ACC112 (cell line): ENCODE results near the gene PRPF40B.

Source experiments
- H2AFZ ChIP-seq: fragments of 200-600 bp; sonication (generic); one replicate; pipeline ENCODE4 v1.6.0; 2017; ENCODE audit warnings: antibody characterized with exemption, low read length; ENCODE audit not compliant: unreplicated experiment
- H3K27ac ChIP-seq: fragments of 200-600 bp; sonication (generic); 2 replicates; pipeline ENCODE4 v1.5.1; 2014; ENCODE audit warnings: low read depth, mild to moderate bottlenecking, antibody characterized with exemption, low read length, moderate library complexity
- H3K27me3 ChIP-seq: fragments of 200-600 bp; sonication (generic); 2 replicates; pipeline ENCODE4 v1.6.1; 2014; ENCODE audit warnings: mild to moderate bottlenecking, antibody characterized with exemption, low read length, moderate library complexity, mixed read lengths; ENCODE audit not compliant: insufficient read depth
- H3K36me3 ChIP-seq: fragments of 200-600 bp; sonication (generic); 2 replicates; pipeline ENCODE4 v1.6.1; 2016; ENCODE audit warnings: mild to moderate bottlenecking, antibody characterized with exemption, low read length, moderate library complexity, mixed read lengths; ENCODE audit not compliant: insufficient read depth
- H3K4me1 ChIP-seq: fragments of 200-600 bp; sonication (generic); one replicate; pipeline ENCODE4 v1.6.1; 2016; ENCODE audit warnings: low read length, mixed read lengths; ENCODE audit not compliant: insufficient read depth, unreplicated experiment, control insufficient read depth
- H3K4me3 ChIP-seq: fragments of 200-600 bp; sonication (generic); 2 replicates; pipeline ENCODE4 v1.5.1; 2014; ENCODE audit warnings: mild to moderate bottlenecking, low read depth, low read length
- H3K79me2 ChIP-seq: fragments of 200-600 bp; sonication (generic); one replicate; pipeline ENCODE4 v1.6.0; 2016; ENCODE audit warnings: low read length; ENCODE audit not compliant: control insufficient read depth, unreplicated experiment, insufficient read depth

The PRPF40B gene

DNA sequence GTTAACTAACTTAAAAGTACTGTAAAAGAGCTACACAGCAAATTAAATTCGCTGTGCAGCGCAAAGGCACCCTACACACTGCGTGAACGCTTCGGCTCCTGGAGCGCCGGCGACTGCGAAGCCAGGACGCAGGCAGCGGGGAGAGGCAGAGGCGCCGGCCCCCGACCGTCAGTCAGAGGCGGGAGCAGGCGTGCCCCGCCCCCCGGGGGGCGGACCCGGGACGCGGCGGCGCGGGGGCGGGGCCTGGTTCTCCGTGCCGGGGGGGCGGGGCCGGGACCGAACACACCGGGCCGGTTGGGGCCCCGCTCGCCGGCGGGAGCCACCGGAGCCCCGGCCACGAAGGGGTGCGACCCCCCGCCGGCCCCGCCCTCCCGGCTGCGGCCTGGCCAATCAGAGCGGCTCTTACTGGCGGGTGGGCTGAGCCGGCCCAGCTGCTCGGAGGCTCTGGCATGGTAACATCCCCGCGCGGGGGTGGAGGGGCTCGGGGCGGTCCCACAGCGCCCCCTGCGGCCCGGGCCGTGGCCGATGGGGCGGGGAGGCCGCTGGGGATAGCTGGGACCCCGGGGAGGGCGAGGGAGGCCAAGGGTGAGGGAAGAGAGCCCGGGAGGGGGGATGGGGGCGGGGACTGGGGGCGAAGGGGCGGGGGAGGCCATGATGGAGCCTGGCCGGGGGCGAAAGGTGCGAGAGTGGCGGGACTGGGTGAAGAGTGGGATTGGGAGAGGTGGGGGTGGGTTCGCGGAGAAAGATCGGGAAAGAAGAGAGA, at the start of gene PRPF40B:
PRPF40B (plus strand) TSS at position 420 of the 763 bp plus-strand sequence; CDS start at position 450, 30 bp downstream.
- peaks cover 37% of the 10 kb centered on the region for H3K4me1 ChIP-seq
- H3K4me3 ChIP-seq = peak within 1 kb of the TSS; percentile 84
- H3K27me3 ChIP-seq = no peaks in the 10 kb centered on the region
- H2AFZ ChIP-seq = peak within 1 kb of the TSS; percentile 96
- H3K79me2 ChIP-seq = no peaks in the 10 kb centered on the region
- H3K27ac ChIP-seq = peak within 1 kb of the TSS; percentile 28
- H3K36me3 ChIP-seq = no peaks in the 10 kb centered on the region

DNA sequence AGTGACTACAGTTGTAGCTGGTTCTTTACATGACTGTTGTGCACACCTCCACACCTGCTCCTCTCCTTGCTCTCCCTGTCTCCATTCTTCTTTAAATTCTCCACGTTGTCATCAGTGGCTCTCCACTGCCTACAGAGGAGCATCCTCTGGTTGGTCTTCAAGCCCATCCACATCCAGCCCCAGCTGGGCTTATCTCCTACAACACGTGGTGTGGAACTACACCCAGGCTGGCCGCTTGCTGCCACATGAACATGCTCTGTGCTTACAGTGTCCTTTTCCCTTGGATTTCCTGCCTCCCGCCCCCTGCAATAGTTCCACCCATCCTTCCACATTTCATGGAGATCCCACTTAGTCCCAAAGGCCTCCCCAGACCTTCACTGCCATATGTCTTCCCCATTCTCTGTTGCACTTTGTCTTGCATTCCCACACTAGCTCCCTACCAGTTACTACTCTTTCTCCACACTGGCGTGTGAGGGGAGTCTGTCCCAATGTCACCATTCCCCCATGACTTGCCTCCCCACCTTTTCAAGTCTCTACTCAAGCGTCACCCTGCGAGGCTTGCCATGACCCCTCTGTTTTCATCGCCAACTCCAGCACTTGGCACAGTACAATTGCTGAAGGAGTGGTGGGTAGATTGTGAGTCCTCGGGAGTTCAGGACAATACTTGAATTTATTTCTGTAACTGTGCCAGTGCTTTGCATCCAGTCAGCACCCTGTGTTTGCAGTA, 45.6 kb upstream of the PRPF40B start:
- Histone ChIP-seq H3K27me3 (no peaks in the 10 kb centered on the region), H3K27ac (no peak overlapping the region), H3K4me3 (no peak overlapping the region), H3K79me2 (no peaks in the 10 kb centered on the region), H3K4me1 (no peaks in the 10 kb centered on the region), H3K36me3 (no peaks in the 10 kb centered on the region), H2AFZ (no peak overlapping the region)

DNA sequence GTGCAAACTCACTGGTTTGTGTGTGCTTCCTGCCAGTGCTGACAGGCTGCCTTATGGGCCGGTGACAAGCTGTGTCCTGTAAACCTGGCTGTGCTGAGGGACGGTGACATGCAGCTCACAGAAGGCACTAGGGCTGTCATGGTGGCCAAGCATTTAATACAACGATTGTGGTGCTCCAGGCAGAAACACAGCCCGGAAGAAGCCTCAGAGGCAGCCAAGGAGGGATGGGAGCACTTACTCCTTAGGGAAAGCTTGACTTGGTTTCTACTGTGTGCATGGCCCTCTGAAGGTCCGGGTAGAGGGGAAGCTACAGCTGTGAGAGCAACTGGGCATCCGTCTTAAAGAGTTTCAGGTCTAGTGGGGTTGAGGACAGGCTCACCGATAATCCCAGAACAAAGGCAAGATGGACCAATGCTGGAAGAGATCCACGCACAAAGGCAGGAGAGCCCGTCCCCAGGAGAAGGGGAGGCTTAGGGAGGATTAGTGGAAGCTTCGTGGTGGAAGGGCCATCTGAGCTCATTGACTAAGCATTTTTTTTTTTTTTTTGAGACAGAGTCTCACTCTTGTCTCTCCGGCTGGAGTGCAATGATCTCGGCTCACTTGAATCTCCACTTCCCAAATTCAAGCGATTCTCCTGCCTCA, 44.8 kb upstream of the PRPF40B start:
- no peak overlapping the region for H3K27ac ChIP-seq
- no peaks in the 10 kb centered on the region for H3K79me2 ChIP-seq

DNA sequence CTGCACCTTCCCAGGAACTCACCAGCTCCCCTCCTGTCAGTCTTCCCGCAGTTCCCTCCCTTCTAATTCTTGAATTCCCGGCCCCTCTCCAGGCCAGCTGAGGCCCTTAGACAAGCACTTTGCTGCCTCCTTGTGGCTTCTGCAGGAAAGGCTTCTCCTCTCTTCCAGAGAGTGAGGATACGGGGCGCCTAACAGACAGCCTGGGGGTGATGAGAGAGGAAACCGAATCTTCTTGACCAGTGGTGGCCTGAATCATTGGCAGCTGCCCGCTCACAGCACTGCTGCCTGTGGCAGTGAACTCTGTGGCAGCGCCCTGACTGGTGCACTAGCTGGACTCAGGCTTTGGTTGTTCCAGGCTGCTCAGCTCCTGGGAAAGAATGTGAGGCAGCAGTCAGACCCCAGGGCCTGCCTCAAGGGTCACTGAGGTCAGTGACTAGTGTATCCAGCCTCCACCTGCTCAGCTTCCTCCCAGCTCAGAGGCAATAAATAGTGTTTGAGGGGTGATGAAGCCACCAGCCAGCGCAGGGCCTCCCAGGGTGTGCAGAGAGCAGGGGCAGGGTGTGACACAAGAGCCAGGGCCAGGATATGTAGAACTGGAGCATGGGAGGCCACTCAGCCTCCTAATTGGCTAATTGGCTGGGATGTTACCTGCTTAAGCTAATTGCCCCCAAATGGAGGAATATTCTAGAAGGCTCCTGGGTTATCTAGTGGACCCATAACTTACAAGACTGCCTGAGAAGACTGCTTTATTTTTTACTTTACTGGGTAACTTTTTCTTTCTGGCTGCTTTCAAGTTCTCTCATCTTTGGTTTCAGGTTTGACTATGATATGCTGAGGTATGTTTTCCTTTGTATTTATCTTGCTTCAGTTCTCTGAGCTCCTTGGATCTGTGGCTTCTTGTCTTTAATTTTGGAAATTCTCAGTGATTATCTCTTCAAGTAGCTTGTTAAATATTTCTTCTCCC, 42.5 kb upstream of the PRPF40B start:
- Histone ChIP-seq H3K27ac (no peak overlapping the region), H3K36me3 (no peaks in the 10 kb centered on the region), H3K79me2 (no peaks in the 10 kb centered on the region)

More for the DNA sequence above, 44.8 kb upstream of the PRPF40B start:
- Histone ChIP-seq H3K4me1 (no peaks in the 10 kb centered on the region), H3K4me3 (no peak overlapping the region), H2AFZ (no peak overlapping the region), H3K27me3 (no peaks in the 10 kb centered on the region), H3K36me3 (no peaks in the 10 kb centered on the region)

DNA sequence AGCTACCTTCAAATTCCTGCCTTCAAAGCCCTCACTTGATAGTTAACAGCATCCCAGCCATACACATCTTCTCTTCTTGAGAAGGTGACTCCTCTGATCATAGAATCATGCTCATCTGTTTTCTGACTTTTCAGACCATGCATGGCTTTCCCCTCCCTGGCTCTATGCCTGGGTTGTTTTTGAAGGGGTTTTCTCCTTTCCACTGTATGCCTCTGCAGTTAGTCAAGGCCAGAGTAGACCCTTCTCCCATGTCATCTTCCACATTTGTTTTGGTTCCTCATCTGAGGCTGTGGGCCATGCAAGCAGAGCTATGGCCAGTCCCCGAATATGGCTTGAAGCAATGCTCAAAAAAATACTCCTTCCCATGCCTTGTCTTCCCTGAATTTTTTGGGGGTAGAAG, 41.2 kb upstream of the PRPF40B start:
- Histone ChIP-seq H3K79me2 (no peaks in the 10 kb centered on the region), H3K4me1 (no peaks in the 10 kb centered on the region), H3K36me3 (no peaks in the 10 kb centered on the region), H3K4me3 (no peak overlapping the region), H3K27ac (no peak overlapping the region), H2AFZ (no peak overlapping the region), H3K27me3 (no peaks in the 10 kb centered on the region)

More for the DNA sequence above, 42.5 kb upstream of the PRPF40B start:
- Histone ChIP-seq H2AFZ (no peak overlapping the region), H3K4me1 (no peaks in the 10 kb centered on the region), H3K27me3 (no peaks in the 10 kb centered on the region), H3K4me3 (no peak overlapping the region)

DNA sequence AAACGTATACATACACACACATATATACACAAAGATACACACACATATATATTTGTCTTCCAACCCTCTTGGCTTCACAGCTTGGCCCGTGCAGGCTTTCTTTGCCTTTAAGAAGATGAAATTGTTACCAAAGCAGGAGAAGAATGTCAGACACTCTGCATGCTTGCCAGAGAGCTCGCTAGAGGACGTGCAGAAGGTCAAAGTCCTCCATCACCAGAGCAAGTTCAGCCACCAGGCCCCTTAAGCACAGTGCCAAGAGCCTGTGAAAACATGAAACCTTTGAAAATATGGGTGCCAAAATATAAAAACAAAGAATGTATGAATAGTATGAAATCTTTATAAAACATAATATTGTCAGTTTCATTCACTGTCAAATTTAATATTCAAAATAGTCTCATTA, 40.5 kb upstream of the PRPF40B start:
- H2AFZ ChIP-seq = no peak overlapping the region
- H3K4me1 ChIP-seq = no peaks in the 10 kb centered on the region
- H3K36me3 ChIP-seq = no peaks in the 10 kb centered on the region
- H3K79me2 ChIP-seq = no peaks in the 10 kb centered on the region
- H3K4me3 ChIP-seq = no peak overlapping the region
- H3K27ac ChIP-seq = no peak overlapping the region
- H3K27me3 ChIP-seq = no peaks in the 10 kb centered on the region

DNA sequence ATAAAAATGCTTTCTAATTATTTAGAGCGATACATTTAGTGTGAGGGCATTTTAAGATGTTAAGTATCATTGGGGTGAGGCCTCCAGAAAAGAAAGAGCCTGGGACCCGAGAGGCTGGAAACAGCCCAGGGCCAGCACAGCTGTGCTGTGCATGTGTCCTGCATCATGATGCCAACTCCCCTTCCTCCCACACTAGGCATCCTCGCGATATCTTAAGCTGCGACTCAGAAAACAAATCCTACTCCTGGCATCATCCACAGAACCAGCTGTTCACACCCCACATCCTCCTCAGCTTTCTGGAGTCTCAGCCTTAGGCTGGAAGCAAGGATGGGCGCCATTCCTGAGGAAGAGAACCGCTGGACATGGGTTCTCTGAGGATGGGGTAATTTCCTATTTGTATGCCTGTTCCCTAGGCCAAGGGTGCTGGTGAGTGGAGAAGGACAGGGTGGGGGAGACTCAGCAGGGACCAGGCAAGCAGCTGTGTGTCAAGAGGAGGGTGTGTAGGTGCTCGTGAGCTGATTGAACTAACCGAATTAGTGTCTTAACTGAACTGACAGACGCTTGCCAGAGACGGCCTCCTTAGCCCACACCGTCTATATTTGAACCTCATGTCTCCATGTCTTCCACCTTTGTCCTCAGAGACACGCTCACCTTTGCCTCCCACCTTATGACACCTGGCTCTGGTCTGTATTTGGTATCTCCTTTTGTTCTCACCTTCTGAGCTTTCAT, 39.8 kb upstream of the PRPF40B start:
- Histone ChIP-seq H3K36me3 (no peaks in the 10 kb centered on the region), H3K27me3 (no peaks in the 10 kb centered on the region), H3K79me2 (no peaks in the 10 kb centered on the region), H3K4me1 (peaks cover 3% of the 10 kb centered on the region), H3K4me3 (no peak overlapping the region), H2AFZ (no peak overlapping the region), H3K27ac (no peak overlapping the region)

DNA sequence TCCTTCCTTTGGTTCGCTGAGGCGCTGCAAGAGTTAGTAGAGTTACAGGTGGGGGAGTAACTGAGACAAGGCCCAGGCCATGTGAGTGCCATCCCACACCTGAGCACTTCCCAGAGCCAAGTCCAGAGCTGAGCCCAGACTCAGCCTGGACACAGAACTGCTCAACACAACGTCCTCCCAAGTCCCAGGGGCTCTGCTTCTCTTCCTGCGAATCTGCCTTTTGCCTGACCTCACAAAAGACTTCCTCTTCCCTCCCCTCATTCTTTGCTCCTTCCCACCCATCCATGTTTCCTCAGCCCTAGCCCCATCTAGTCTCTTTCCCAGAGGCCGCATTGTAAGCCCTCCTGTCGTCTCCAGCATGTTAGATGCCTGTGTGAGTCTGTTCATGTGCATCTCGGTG, 38.8 kb upstream of the PRPF40B start:
- Histone ChIP-seq H3K27ac (no peak overlapping the region), H3K4me3 (no peak overlapping the region), H3K4me1 (peaks cover 11% of the 10 kb centered on the region), H2AFZ (no peak overlapping the region), H3K27me3 (no peaks in the 10 kb centered on the region), H3K79me2 (no peaks in the 10 kb centered on the region), H3K36me3 (no peaks in the 10 kb centered on the region)

DNA sequence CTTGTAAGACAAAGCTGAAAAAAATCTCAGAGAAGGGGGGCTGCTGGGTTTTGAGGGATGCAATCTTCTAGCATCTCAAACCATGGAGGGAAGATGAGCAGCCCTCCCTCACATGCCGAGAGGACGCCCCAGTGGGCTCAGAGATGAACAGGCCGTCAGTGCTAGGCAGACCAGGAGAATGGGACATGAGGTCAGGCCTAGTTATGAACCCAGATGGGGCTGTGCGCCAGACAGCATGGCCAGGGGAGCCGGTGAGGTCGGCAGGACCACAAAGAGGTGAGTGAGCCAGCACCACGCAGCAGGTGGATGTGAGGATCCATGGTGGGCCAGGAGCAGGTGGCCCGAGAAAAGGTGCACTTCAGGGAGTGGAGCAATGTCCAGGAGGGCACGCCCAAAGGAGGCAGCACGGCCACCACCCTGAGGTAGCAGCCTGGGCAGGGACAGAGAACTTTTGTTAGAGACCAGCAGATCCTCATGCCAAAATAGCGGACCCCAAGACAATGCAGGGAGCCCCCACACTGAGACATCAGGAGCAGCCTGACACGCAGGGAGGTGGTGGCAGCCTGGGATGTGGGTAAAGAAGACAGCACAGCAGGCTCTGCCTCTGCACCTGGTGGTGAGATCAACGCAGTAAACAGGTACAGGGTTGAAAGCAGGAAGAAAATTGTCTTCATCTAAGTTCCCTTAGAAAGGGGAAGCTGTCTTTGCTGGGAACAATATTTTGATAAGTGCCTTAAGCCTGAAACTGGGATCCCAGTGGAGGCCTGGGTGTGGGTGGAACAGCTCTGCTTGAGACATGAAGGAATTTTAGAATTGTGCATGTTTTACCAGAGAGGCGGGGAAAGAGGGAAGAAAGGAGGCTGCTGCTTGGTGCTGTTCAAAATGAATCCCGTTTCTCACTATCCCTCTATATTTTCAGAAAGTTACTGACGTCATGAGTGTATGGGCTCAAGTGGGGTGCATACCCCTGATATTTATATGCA, 37.6 kb upstream of the PRPF40B start:
- peaks cover 11% of the 10 kb centered on the region for H3K4me1 ChIP-seq
- no peaks in the 10 kb centered on the region for H3K79me2 ChIP-seq
- peaks cover under 1% of the 10 kb centered on the region; the same call in 1 of the 2 replicates for H3K36me3 ChIP-seq
- no peaks in the 10 kb centered on the region for H3K27me3 ChIP-seq
- no peak overlapping the region for H3K4me3 ChIP-seq
- no peak overlapping the region for H2AFZ ChIP-seq
- H3K27ac ChIP-seq = no peak overlapping the region
